ENCODE data around the gene CHST14.
A peak's percentile ranks its signal among the peaks of the same experiment; 100 is the strongest.

Gene CHST14

GRCh38 chr15:40468898-40469331 is 1.9 kb upstream of the CHST14 start:
- no peak overlapping the region for H3K4me3 ChIP-seq (ENCODE audit: low read depth, low read length)
- TF ChIP-seq CTCF (conservative IDR thresholded peaks at IDR 0.05; ENCODE audit: low read depth, low read length) = no peak
- no peak for DNase-seq (ENCODE audit: low read depth)

- no peak for TF ChIP-seq CTCF (conservative IDR thresholded peaks at IDR 0.05; ENCODE audit: low read depth, low read length)
- no peak for DNase-seq (ENCODE audit: low read depth)
- H3K4me3 ChIP-seq (ENCODE audit: low read depth, low read length) = no peak overlapping the region
These were observed 901 bp upstream of the CHST14 start for GRCh38 chr15:40469776-40470390.

- H3K4me3 ChIP-seq (ENCODE audit: low read depth, low read length) = peak overlapping the region; percentile 73
- no peak for DNase-seq (ENCODE audit: low read depth)
- TF ChIP-seq CTCF (conservative IDR thresholded peaks at IDR 0.05; ENCODE audit: low read depth, low read length) = no peak
These were observed 472 bp downstream of the CHST14 start for GRCh38 chr15:40471105-40471807.

GRCh38 chr15:40471808-40472150 is 995 bp downstream of the CHST14 start:
- DNase-seq (ENCODE audit: low read depth) = peak; percentile 23
- peak overlapping the region; percentile 73 for H3K4me3 ChIP-seq (ENCODE audit: low read depth, low read length)
- TF ChIP-seq CTCF (conservative IDR thresholded peaks at IDR 0.05; ENCODE audit: low read depth, low read length) = no peak

- TF ChIP-seq CTCF (conservative IDR thresholded peaks at IDR 0.05; ENCODE audit: low read depth, low read length) = no peak
- no peak for DNase-seq (ENCODE audit: low read depth)
- peak overlapping the region; percentile 73 for H3K4me3 ChIP-seq (ENCODE audit: low read depth, low read length)
These were observed 1.5 kb downstream of the CHST14 start for GRCh38 chr15:40472171-40472727.

- no peak for DNase-seq (ENCODE audit: low read depth)
- TF ChIP-seq CTCF (conservative IDR thresholded peaks at IDR 0.05; ENCODE audit: low read depth, low read length) = no peak
- no peak overlapping the region for H3K4me3 ChIP-seq (ENCODE audit: low read depth, low read length)
These were observed 3.8 kb downstream of the CHST14 start for GRCh38 chr15:40474581-40474980.
